SK-N-SH treated with all-trans-retinoic acid at 6 μM for 48 hours (cell line): ENCODE data around the gene EIF3I.

ENCODE experiments used
- ATAC-seq: fragments of 200-7000 bp; cut with Tn5 transposase; 3 replicates; pipeline ENCODE4 v1.9.1; 2020; ENCODE audit warnings: mild to moderate bottlenecking, moderate library complexity
- ARNTL ChIP-seq: fragments of 450-650 bp; formaldehyde crosslinking; IDR thresholded peaks from 2 replicates; pipeline ENCODE4 v1.5.0; 2020; ENCODE audit warnings: low read depth, mild to moderate bottlenecking, moderate library complexity, borderline replicate concordance
- BACH2 ChIP-seq: fragments of 250-450 bp; sonication (Bioruptor Pico); IDR thresholded peaks from 2 replicates; pipeline ENCODE4 v1.9.0; 2021; ENCODE audit warnings: mild to moderate bottlenecking, borderline replicate concordance
- CSDC2 ChIP-seq: fragments of 250-450 bp; sonication (Bioruptor Pico); IDR thresholded peaks from 2 replicates; pipeline ENCODE4 v1.5.0; 2020; ENCODE audit warnings: mild to moderate bottlenecking, moderate library complexity
- CSRNP3 ChIP-seq: fragments of 250-450 bp; sonication (Bioruptor Pico); IDR thresholded peaks from 2 replicates; pipeline ENCODE4 v1.5.1; 2021; ENCODE audit warnings: mild to moderate bottlenecking, moderate library complexity
- ESRRG ChIP-seq: fragments of 250-450 bp; sonication (Bioruptor Pico); IDR thresholded peaks from 2 replicates; pipeline ENCODE4 v1.6.1; 2021; ENCODE audit warnings: mild to moderate bottlenecking
- OSR1 ChIP-seq: fragments of 250-450 bp; sonication (Bioruptor Pico); IDR thresholded peaks from 2 replicates; pipeline ENCODE4 v1.8.0; 2022; ENCODE audit warnings: moderate library complexity, mild to moderate bottlenecking, inconsistent platforms
- PATZ1 ChIP-seq: fragments of 250-450 bp; sonication (Bioruptor Pico); IDR thresholded peaks from 2 replicates; pipeline ENCODE4 v1.8.0; 2020; ENCODE audit warnings: mild to moderate bottlenecking, moderate library complexity, borderline replicate concordance
- POU6F1 ChIP-seq: fragments of 250-450 bp; sonication (Bioruptor Pico); IDR thresholded peaks from 2 replicates; pipeline ENCODE4 v1.8.0; 2021; ENCODE audit warnings: low read depth, mild to moderate bottlenecking, moderate library complexity, borderline replicate concordance
- RARB ChIP-seq: fragments of 250-450 bp; sonication (Bioruptor Pico); IDR thresholded peaks from 2 replicates; pipeline ENCODE4 v1.8.0; 2021; ENCODE audit warnings: mild to moderate bottlenecking, moderate library complexity
- SNAI2 ChIP-seq: fragments of 250-450 bp; sonication (Bioruptor Pico); IDR thresholded peaks from 2 replicates; pipeline ENCODE4 v1.5.0; 2020; ENCODE audit warnings: mild to moderate bottlenecking, moderate library complexity
- TCF4 ChIP-seq: fragments of 250-450 bp; sonication (Bioruptor Pico); IDR thresholded peaks from 2 replicates; pipeline ENCODE4 v1.8.0; 2021; ENCODE audit warnings: mild to moderate bottlenecking, moderate library complexity, borderline replicate concordance
- TSHZ2 ChIP-seq: fragments of 250-450 bp; sonication (Bioruptor Pico); IDR thresholded peaks from 2 replicates; pipeline ENCODE4 v1.5.0; 2020; ENCODE audit warnings: mild to moderate bottlenecking, moderate library complexity
- ZC3H10 ChIP-seq: fragments of 250-450 bp; sonication (Bioruptor Pico); IDR thresholded peaks from 2 replicates; pipeline ENCODE4 v1.5.1; 2021; ENCODE audit warnings: mild to moderate bottlenecking, moderate library complexity
- ZFP3 ChIP-seq: fragments of 250-450 bp; sonication (Bioruptor Pico); IDR thresholded peaks from 2 replicates; pipeline ENCODE4 v1.5.0; 2020; ENCODE audit warnings: mild to moderate bottlenecking, moderate library complexity
- ZNF565 ChIP-seq: fragments of 450-650 bp; formaldehyde crosslinking; conservative IDR thresholded peaks from 2 replicates; pipeline ENCODE4 v1.5.0; 2020; ENCODE audit warnings: low read depth, mild to moderate bottlenecking, moderate library complexity
- ZNF70 ChIP-seq: fragments of 450-650 bp; formaldehyde crosslinking; IDR thresholded peaks from 2 replicates; pipeline ENCODE4 v1.5.0; 2020; ENCODE audit warnings: mild to moderate bottlenecking, moderate library complexity
- ZNF8 ChIP-seq: fragments of 450-650 bp; formaldehyde crosslinking; IDR thresholded peaks from 2 replicates; pipeline ENCODE4 v1.5.0; 2020; ENCODE audit warnings: mild to moderate bottlenecking, moderate library complexity

The EIF3I gene

GRCh38 chr1:32199717-32200072, 22.5 kb upstream of the EIF3I start:
- peak; percentile 5 for ATAC-seq

GRCh38 chr1:32200226-32201010, 21.8 kb upstream of the EIF3I start, which contains the start of gene CCDC28B:
TSS of gene CCDC28B (plus strand) at chr1:32200595. CDS start at chr1:32201936, 1,341 bp downstream.
- TF ChIP-seq ZNF70 (CRISPR knock-in tag) (no peak), ZFP3 (CRISPR knock-in tag) (no peak), TSHZ2 (CRISPR knock-in tag) (no peak), OSR1 (CRISPR knock-in tag) (no peak), CSRNP3 (CRISPR knock-in tag) (0 out of 2 replicates have a peak, but pooled peaks have one; percentile 6), PATZ1 (CRISPR knock-in tag) (no peak; the same call in 1 of the 2 replicates)
- peak; percentile 60 for ATAC-seq

More at GRCh38 chr1:32199717-32200072, 22.5 kb upstream of the EIF3I start:
- TF ChIP-seq CSRNP3 (CRISPR knock-in tag) (no peak), SNAI2 (CRISPR knock-in tag) (no peak), ZNF565 (CRISPR knock-in tag) (no peak), TSHZ2 (CRISPR knock-in tag) (no peak), BACH2 (CRISPR knock-in tag) (no peak)
- TF ChIP-seq, all 23 proteins: peak for 0

- no peak for TF ChIP-seq ZNF70 (CRISPR knock-in tag)
- TF ChIP-seq ZC3H10 = no peak
- TF ChIP-seq ZFP3 (CRISPR knock-in tag) = no peak
- TF ChIP-seq RARB (CRISPR knock-in tag) = no peak
- no peak for TF ChIP-seq SNAI2 (CRISPR knock-in tag)
- no peak for TF ChIP-seq BACH2 (CRISPR knock-in tag)
- TF ChIP-seq ZNF565 (CRISPR knock-in tag) = no peak
- TF ChIP-seq ARNTL (CRISPR knock-in tag) = no peak
- TF ChIP-seq ZNF8 = no peak
- TF ChIP-seq POU6F1 (CRISPR knock-in tag) = no peak
- TF ChIP-seq TCF4 = no peak
- TF ChIP-seq CSRNP3 (CRISPR knock-in tag) = no peak
- TF ChIP-seq CSDC2 (CRISPR knock-in tag) = no peak
- TF ChIP-seq ESRRG = no peak
- TF ChIP-seq, all 23 proteins: peak for 0
- ATAC-seq = peak; percentile 53
These were observed 21.0 kb upstream of the EIF3I start for GRCh38 chr1:32201011-32201855.
